ENCODE results near the gene OPN1SW.

The OPN1SW gene

DNA sequence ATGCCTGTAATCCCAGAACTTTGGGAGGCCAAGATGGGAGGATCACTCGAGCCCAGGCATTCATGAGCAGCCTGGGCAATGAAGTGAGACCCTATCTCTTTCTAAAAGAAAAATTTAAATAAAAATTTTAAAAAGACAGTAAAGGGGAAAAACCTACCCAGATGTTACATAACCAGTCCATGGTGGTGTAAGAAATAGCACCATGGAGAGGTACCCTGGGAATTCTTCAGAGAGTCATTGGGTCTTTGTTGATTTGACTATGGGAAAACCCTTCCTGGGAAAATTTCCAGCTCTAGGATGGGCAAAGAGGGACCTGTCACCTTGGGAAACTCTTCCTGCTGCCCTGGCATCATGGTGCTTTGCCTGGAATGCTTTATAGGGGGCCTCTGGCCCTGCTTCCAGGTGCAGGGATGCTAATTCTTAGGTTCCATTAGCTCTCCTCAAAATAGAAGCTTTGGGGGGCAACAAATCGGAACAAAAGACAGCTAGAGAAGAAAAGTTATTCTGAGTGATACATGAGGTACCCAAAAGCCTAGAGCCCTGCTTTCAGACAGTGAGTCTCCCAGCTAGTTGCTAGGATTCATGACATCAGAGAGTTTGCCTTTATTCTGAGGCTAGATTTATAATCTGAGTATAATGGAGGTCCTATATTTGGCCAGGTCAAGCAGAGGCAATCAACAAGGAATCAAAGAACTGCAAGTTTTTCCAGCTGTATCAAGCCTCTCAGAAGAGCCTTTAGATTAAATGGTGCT lies 26.2 kb upstream of the OPN1SW start:
- H3K4me3 ChIP-seq (replicated peaks; ENCODE audit: low read depth, low read length), result no peak overlapping the region
- TF ChIP-seq, protein P1, sequence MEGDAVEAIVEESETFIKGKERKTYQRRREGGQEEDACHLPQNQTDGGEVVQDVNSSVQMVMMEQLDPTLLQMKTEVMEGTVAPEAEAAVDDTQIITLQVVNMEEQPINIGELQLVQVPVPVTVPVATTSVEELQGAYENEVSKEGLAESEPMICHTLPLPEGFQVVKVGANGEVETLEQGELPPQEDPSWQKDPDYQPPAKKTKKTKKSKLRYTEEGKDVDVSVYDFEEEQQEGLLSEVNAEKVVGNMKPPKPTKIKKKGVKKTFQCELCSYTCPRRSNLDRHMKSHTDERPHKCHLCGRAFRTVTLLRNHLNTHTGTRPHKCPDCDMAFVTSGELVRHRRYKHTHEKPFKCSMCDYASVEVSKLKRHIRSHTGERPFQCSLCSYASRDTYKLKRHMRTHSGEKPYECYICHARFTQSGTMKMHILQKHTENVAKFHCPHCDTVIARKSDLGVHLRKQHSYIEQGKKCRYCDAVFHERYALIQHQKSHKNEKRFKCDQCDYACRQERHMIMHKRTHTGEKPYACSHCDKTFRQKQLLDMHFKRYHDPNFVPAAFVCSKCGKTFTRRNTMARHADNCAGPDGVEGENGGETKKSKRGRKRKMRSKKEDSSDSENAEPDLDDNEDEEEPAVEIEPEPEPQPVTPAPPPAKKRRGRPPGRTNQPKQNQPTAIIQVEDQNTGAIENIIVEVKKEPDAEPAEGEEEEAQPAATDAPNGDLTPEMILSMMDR (IDR thresholded peaks at IDR 0.05; ENCODE audit: low read depth, low read length, missing control alignments), result no peak
- no peak for DNase-seq (ENCODE audit: extremely low read depth, low read depth)

DNA sequence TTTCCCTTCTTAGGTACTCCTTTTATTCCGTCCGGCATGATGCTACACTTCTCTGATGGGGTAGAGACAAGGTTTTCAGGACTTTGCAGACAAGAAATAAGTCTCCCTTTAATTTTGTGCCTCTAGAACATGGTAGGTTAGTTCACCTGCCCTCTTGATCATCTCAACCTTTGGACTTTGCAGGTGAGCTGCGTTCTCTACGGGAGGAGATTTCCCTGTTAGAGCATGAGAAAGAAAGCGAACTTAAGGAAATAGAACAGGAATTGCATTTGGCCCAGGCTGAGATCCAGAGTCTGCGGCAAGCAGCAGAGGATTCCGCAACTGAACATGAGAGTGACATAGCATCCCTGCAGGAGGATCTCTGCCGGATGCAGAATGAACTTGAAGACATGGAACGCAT lies 25.4 kb upstream of the OPN1SW start:
- TF ChIP-seq, protein P1 (IDR thresholded peaks at IDR 0.05; ENCODE audit: low read depth, low read length, missing control alignments), result no peak
- no peak overlapping the region for H3K4me3 ChIP-seq (replicated peaks; ENCODE audit: low read depth, low read length)
- DNase-seq (ENCODE audit: extremely low read depth, low read depth), result no peak

DNA sequence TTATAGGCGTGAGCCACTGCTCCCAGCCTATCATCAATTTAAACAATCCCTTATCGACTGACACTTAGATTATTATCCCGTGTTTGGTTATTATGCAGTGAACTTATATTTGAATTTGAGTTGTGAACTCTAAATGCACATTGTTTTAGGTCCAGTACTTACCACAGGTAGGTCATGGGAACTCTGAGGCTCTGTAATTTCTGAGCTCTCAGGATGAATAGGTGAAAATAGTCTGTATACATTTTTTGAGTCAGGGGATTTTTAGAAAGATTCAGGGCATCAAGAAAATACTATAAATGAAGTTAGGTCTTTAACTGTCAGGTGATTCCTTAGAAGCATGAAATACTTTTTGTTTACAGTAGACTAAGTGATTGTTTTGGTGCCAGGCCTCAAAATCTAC lies 25.0 kb upstream of the OPN1SW start:
- no peak for DNase-seq (ENCODE audit: extremely low read depth, low read depth)

DNA sequence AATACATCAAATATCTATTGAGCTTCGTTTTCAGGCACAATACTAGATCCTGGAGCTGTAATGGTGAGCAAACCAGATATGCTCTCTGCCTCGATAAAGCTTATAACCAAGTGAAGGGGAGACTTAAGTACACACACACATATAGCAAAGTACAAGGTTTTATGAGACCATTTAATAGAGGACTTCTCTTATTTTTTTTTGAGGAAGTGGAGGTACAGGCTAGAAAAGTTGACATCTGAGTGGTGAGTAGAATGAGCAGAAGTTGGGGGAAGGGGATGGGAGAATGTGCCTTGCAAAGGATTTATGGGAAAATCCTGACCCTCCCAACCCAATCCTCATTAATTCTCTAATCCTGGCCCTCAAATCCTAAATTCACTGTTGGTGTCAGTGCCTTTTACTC lies 23.9 kb upstream of the OPN1SW start:
- no peak overlapping the region for H3K4me3 ChIP-seq (replicated peaks; ENCODE audit: low read depth, low read length)
- DNase-seq (ENCODE audit: extremely low read depth, low read depth), result no peak
- TF ChIP-seq, protein P1 (IDR thresholded peaks at IDR 0.05; ENCODE audit: low read depth, low read length, missing control alignments), result no peak

More for the DNA sequence above, 25.0 kb upstream of the OPN1SW start:
- no peak overlapping the region for H3K4me3 ChIP-seq (replicated peaks; ENCODE audit: low read depth, low read length)
- TF ChIP-seq, protein P1 (IDR thresholded peaks at IDR 0.05; ENCODE audit: low read depth, low read length, missing control alignments), result no peak

DNA sequence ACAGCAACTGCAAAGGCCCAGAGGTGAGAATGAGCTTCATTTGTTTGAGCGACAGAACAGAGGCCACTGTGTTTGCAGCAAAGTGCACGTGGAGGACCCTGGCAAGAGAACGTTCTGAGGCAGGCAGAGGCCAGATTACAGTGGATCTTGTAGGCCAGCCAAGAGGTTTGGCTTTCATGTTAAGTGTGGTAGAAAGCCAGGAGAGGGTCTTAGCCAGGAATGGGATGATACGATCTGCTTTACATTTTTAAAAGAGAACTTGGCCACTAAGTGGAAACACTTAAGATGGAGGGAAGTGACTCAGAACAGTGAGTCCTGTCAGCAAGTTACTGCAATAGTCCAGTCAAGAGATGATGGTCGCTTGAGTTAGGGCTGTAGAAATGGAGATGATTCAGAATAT lies 20.7 kb upstream of the OPN1SW start:
- TF ChIP-seq, protein P1 (IDR thresholded peaks at IDR 0.05; ENCODE audit: low read depth, low read length, missing control alignments), result no peak
- DNase-seq (ENCODE audit: extremely low read depth, low read depth), result no peak
- no peak overlapping the region for H3K4me3 ChIP-seq (replicated peaks; ENCODE audit: low read depth, low read length)

DNA sequence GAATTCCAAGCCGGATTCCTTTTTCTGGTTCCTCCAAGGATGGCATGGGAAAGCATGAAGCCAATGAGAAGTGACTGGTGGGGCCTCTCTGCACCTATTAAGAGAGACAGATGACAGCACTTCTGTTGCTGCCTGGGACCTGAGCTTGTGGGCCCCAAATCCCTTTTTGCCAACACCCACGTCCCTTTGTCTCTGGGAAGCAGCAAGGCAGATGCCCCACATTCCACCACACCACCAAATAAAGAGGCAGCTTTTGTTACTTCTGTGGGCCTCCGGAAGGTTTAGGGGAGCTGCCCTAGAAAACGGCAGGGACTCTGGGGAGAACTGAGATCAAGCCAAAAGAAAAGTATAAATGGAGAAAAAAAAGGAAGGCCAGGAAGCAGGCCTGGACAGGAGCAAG lies 19.5 kb upstream of the OPN1SW start:
- H3K4me3 ChIP-seq (replicated peaks; ENCODE audit: low read depth, low read length), result no peak overlapping the region
- DNase-seq (ENCODE audit: extremely low read depth, low read depth), result no peak
- TF ChIP-seq, protein P1 (IDR thresholded peaks at IDR 0.05; ENCODE audit: low read depth, low read length, missing control alignments), result no peak

DNA sequence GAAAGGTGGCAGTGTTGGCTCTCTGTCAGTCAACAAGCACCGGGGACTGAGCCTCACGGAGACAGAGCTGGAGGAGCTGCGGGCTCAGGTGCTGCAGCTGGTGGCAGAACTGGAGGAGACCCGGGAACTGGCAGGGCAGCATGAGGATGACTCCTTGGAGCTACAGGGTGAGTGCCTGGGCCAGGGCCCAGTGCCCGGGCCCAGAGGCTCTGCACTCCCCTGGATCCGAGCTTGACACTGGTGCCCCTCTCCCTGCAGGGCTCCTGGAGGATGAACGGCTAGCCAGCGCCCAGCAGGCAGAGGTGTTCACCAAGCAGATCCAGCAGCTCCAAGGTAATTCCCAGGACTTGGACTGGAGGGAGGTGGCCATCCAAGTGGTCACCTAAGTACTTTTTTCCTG lies 18.8 kb upstream of the OPN1SW start:
- DNase-seq (ENCODE audit: extremely low read depth, low read depth), result no peak
- H3K4me3 ChIP-seq (replicated peaks; ENCODE audit: low read depth, low read length), result no peak overlapping the region
- TF ChIP-seq, protein P1 (IDR thresholded peaks at IDR 0.05; ENCODE audit: low read depth, low read length, missing control alignments), result no peak
